LNCaP clone FGC (cell line): Measurements from ENCODE around the gene PPIG.

Experiments used
- DNase-seq: peaks from one replicate; pipeline ENCODE4 v3.0.0-alpha.2; 2011; ENCODE audit warnings: low read depth
- H3K4me3 ChIP-seq: 2 replicates; pipeline ENCODE4 v1.5.1; 2011; ENCODE audit warnings: mild to moderate bottlenecking, low read depth, low read length, control low read depth
- TF ChIP-seq, protein P1 (sequence below): IDR thresholded peaks from 2 replicates; pipeline ENCODE4 v1.5.1; 2012; ENCODE audit warnings: mild to moderate bottlenecking; ENCODE audit not compliant: control insufficient read depth, insufficient read depth; ENCODE audit errors: extremely low read depth

PPIG gene

GRCh38 chr2:169690958-169691357, 106.8 kb downstream of the PPIG start:
- TF ChIP-seq, protein P1, sequence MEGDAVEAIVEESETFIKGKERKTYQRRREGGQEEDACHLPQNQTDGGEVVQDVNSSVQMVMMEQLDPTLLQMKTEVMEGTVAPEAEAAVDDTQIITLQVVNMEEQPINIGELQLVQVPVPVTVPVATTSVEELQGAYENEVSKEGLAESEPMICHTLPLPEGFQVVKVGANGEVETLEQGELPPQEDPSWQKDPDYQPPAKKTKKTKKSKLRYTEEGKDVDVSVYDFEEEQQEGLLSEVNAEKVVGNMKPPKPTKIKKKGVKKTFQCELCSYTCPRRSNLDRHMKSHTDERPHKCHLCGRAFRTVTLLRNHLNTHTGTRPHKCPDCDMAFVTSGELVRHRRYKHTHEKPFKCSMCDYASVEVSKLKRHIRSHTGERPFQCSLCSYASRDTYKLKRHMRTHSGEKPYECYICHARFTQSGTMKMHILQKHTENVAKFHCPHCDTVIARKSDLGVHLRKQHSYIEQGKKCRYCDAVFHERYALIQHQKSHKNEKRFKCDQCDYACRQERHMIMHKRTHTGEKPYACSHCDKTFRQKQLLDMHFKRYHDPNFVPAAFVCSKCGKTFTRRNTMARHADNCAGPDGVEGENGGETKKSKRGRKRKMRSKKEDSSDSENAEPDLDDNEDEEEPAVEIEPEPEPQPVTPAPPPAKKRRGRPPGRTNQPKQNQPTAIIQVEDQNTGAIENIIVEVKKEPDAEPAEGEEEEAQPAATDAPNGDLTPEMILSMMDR: no peak
- H3K4me3 ChIP-seq: no peak overlapping the region
- no peak for DNase-seq
